Right ventricle myocardium superior (tissue), 1 donor: ENCODE measurements around the gene HAUS3. TPM values are rescaled to one million over a fixed set of nuclear protein-coding genes. Genes with fewer than 3 reads are reported as not detected.
"Not testable (repeated sequence)": the region's sequence is repeated elsewhere in the genome, so short reads cannot be mapped to it uniquely, and the experiment has no call there.

Source experiments
- ATAC-seq: fragments of 200-7000 bp; cut with Tn5 transposase; one replicate; pipeline ENCODE4 v1.9.1; 2020; ENCODE audit warnings: mild to moderate bottlenecking; ENCODE audit not compliant: poor library complexity
- DNase-seq: peaks from one replicate; pipeline ENCODE4 v3.0.0-alpha.2; 2020
- intact Hi-C: fragments of 100-400 bp; cut with DNase I; formaldehyde crosslinking; loops from one replicate; pipeline ENCODE4 v1.11.2; 2022
- total RNA-seq: library from RNA; stranded (reverse); fragmentation: NEBNext Ultra II Directional; extraction: Animal tissue kit (Norgen Biotek cat#: 25700); gene quantifications from one replicate; pipeline ENCODE4 v1.2.1, GENCODE V29; 2021
- donor health status: DM: no; HTN: yes; CAD: no; lungs with severe emphysema.

Gene HAUS3
- total RNA-seq, 1 donor from 2014 or later, result 5.7 TPM

GRCh38 chr4:2277956-2278355 is 36.0 kb upstream of the HAUS3 start:
- intact Hi-C loops, result no loop called here
- DNase-seq (no peak), ATAC-seq (no peak)

DNA sequence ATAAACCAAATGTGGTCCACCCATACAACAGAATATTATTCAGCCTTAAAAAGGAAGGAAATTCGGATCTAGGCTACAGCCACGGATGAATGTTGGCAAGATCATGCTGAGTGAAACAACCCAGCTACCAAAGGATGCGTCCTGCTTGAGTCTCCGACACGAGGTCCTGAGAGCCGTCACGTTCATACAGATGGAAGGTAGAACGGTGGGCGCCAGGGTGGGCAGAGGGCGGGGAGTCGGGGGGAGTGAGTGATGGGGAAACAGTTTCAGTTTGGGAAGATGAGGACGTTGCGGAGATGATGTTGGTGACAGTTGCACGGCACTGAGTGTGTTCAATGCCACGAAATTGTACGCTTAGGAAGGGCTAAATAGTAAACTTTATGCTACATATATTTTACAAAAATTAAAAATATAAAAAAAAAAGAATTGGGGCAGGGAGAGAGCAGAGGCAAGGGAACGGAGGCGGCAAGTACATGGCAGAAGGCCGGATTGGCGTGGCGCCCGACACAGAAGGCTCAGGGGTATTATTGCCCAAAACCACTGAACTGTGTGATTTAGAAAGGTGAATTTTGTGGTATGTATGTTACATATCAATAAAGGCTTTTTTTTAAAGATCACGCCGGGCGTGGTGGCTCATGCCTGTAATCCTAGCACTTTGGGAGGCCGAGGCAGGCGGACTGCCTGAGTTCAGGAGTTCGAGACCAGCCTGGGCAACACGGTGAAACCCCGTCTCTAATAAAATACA is 34.8 kb upstream of the HAUS3 start:
- intact Hi-C loops, result no loop called here
- no peak for ATAC-seq
- DNase-seq, result peak; percentile 25

- peak; percentile 13 for DNase-seq
Observed at GRCh38 chr4:2275546-2276251, 33.8 kb upstream of the HAUS3 start.

GRCh38 chr4:2275044-2275397 is 33.1 kb upstream of the HAUS3 start:
- ATAC-seq, intact Hi-C loops: not testable (repeated sequence)
- DNase-seq, result peak; percentile 9

More at GRCh38 chr4:2275546-2276251, 33.8 kb upstream of the HAUS3 start:
- intact Hi-C loops, result no loop called here
- no peak for ATAC-seq

DNA sequence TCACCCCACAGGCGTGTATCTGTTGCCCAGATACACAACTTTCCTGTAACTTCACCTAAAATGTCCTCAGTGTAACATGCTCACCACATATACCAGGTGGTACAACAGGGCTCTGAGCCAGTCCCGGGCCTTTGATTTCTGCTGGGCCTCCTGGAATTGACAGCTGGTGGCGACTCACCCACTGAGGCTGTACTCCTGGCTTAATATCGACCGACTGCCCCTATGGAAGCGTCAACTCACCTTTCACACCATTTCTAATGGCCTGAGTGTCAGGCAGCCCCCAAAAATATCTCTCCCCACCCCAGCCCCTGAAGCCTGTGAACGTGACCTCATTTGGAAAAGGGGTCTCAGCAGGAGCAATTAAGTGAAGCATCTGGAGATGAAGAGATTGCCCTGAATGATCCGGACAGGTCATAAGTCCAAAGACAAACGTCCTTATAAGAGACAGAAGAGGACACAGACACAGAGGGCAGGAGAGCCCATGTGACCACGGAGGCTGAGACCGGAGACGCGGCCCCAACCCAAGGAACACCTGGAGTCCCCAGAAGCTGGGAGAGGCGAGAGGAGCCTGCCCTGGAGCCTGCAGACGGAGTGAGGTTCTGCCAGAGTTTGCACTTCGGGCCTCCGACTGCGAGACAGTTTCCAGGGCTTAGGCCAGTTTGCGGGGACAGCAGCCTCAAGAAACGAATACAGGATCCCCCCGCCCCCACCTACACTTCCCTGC is 32.6 kb upstream of the HAUS3 start:
- DNase-seq (peak; percentile 20), ATAC-seq (no peak)
- intact Hi-C loops, result no loop called here

- ATAC-seq (no peak), DNase-seq (peak; percentile 31)
- intact Hi-C loops, result no loop called here
Observed at GRCh38 chr4:2273657-2274319, 31.9 kb upstream of the HAUS3 start.

DNA sequence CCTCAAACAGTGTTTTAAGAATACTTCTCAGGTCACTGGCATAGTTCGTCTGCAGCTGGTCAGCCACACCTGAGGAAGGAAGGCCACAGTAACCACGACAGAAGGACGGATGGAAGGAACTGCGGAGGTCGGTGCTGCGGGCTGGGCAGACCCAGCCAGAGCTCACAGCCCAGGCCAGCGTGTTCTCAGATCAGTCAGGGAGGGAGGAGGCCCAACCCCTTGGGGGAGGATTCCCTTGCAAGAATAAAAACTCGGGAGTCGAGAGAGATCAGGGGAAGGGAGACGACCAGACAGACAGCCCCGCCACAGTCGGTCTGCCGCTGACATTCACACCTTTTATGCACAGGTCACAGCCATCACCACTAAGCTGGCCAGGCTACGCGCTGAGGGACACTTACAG is 31.3 kb upstream of the HAUS3 start:
- ATAC-seq, result no peak
- DNase-seq, result peak; percentile 29
- intact Hi-C loops, result no loop called here

GRCh38 chr4:2272828-2273120 is 30.9 kb upstream of the HAUS3 start:
- intact Hi-C loops, result no loop called here
- ATAC-seq (no peak), DNase-seq (peak; percentile 22)

DNA sequence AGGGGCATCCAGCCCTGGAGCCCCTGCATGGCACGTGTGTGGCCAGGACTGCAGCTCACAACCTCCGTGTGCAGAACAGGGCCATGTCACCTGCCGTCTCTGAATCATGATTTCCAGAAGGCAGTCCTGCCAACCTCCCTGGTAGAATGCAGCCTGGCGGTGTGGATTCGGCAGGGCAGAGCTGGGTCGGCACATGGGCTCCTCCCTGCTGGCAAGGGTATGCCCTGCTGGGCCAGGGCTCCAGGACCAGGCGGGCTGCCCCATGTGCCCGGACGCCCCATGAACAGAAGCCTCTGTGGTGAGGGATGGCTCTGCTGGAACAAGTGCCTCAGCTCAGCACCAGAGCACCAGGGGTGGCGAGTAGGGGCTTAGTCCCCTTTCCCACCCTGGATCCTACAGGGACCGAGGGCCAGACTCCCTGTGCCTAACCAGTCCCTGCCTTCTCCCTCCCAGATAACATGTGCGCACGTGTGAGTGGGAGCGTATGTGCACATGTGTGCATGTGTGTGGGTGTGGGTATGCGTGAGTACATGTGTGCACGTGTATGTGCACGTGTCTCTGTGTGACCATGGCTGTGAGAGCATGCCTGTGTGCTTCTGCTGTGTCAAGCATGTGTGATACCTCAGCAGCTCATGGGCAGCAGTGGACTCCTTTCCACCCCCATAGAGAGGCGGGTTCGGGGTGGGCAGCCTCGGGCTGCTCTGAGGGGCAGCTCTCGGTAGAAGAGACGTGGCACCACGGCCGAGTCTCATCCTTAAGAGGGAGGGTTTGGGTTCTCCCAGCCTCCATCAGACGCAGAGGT is 30.3 kb upstream of the HAUS3 start:
- ATAC-seq (no peak), DNase-seq (peak; percentile 29)
- intact Hi-C loops, result no loop called here

GRCh38 chr4:2271279-2272025 is 29.5 kb upstream of the HAUS3 start:
- intact Hi-C loops, result no loop called here
- ATAC-seq, result no peak
- peak; percentile 32 for DNase-seq

GRCh38 chr4:2270341-2271165 is 28.6 kb upstream of the HAUS3 start:
- DNase-seq, result peak; percentile 23
- intact Hi-C loops, result no loop called here
- ATAC-seq, result no peak

DNA sequence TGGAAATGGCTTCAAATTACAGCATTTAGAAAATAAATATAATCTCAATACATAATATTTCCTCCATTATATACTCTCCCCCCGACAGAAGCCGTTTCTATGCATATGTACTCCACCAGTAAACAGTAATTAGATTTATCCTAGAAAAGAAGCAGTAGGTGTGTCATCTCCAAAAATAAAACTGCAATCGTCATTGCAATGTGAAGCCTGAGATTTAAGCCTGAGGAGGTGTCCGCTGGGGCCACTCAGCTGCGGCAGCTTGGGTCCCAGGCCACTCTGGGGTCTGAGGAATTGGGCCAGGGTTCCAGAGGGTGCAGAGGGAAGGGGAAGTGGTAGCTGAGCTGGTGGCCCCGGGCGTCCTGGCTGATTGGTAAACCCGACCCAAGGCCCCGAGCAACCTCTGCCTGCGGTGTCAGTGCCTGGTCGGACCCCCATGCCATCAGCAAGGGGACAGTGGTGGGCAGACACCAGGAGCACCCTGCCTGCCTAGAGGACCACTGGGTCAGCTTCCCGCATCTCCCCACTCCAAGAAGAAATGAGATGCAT is 27.8 kb upstream of the HAUS3 start:
- ATAC-seq, result no peak
- intact Hi-C loops, result loop anchor here (10.0 kb wide), 1 partner anchor 145 kb away; the partner anchor contains the start of genes CFAP99 and ZFYVE28
- DNase-seq, result peak; percentile 31

DNA sequence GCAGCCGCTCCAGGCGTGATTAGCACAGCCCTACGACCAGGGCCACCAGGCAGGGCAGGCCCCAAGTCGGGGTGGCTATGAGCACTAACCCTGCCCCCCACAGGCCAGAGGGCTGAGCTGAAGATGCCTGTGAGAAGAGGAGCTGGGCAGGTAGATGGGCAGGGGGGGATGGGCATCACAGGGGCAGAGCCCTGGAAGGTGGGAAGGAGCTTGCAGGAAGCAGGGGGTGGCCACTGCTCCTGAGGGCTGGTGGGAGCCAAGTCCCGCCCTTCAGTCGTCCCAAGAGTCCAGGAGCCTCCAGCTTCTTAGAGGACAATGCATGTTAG is 27.2 kb upstream of the HAUS3 start:
- peak; percentile 40 for DNase-seq
- intact Hi-C loops, result loop anchor here (10.0 kb wide), 1 partner anchor 146 kb away; the partner anchor contains the start of genes CFAP99 and ZFYVE28
- no peak for ATAC-seq

- intact Hi-C loops, result loop anchor here (10.0 kb wide), 1 partner anchor 146 kb away; the partner anchor contains the start of genes CFAP99 and ZFYVE28
- ATAC-seq (no peak), DNase-seq (no peak)
Observed at GRCh38 chr4:2268357-2269205, 26.7 kb upstream of the HAUS3 start.

DNA sequence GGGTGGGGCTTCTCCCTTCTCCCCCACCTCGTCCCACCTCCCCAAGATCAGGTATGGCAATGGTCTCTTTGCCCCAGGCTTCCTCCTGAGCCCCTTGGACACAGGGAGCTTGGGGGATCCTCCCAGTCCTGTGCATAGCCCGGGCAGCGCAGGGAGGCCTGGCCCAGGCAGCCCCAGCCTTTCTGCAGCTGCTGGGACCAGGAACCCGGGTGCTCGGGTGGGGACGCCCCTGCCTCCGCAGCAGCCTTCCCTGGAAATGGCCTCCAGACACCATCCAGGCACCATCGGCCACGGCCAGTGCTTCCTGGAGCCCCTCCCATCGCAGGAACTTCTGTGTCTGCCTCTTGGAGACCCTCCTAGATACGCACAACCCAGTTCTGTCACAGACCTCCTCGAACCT is 25.9 kb upstream of the HAUS3 start:
- no peak for ATAC-seq
- intact Hi-C loops, result loop anchor here (10.0 kb wide), 1 partner anchor 147 kb away; the partner anchor contains the start of genes CFAP99 and ZFYVE28
- DNase-seq, result no peak
